Karpas-422 (cell line): ENCODE measurements around the gene GRXCR2. TPM values are rescaled to one million over a fixed set of nuclear protein-coding genes. Genes with fewer than 3 reads are reported as not detected.

Experiments
- DNase-seq: peaks from one replicate; pipeline ENCODE4 v3.0.0-alpha.2; 2015
- H2AFZ ChIP-seq: fragments of 200-600 bp; sonication (generic); 2 replicates; pipeline ENCODE4 v1.6.1; 2014; ENCODE audit warnings: antibody characterized with exemption, low read length, mixed read lengths
- H3K27ac ChIP-seq: fragments of 200-600 bp; sonication (generic); 2 replicates; pipeline ENCODE4 v1.5.1; 2014; ENCODE audit warnings: mild to moderate bottlenecking, low read length, moderate library complexity
- H3K27me3 ChIP-seq: fragments of 200-600 bp; sonication (generic); 2 replicates; pipeline ENCODE4 v1.6.1; 2014; ENCODE audit warnings: low read length, mixed read lengths
- H3K36me3 ChIP-seq: fragments of 200-600 bp; sonication (generic); 2 replicates; pipeline ENCODE4 v1.6.1; 2014; ENCODE audit warnings: low read length, mixed read lengths; ENCODE audit not compliant: insufficient read depth
- H3K4me1 ChIP-seq: fragments of 200-600 bp; sonication (generic); 2 replicates; pipeline ENCODE4 v1.6.1; 2014; ENCODE audit warnings: mild to moderate bottlenecking, low read length, mixed read lengths
- H3K4me2 ChIP-seq: fragments of 200-600 bp; sonication (generic); 2 replicates; pipeline ENCODE4 v1.6.1; 2014; ENCODE audit warnings: low read length, low read depth, mild to moderate bottlenecking; ENCODE audit not compliant: poor library complexity, severe bottlenecking
- H3K4me3 ChIP-seq: fragments of 200-600 bp; sonication (generic); 2 replicates; pipeline ENCODE4 v1.5.1; 2014; ENCODE audit warnings: mild to moderate bottlenecking, antibody characterized with exemption, low read length, mixed read lengths
- H3K79me2 ChIP-seq: fragments of 200-600 bp; sonication (generic); 2 replicates; pipeline ENCODE4 v1.6.1; 2014; ENCODE audit warnings: mild to moderate bottlenecking, low read length, mixed read lengths
- H3K9ac ChIP-seq: fragments of 200-600 bp; sonication (generic); 2 replicates; pipeline ENCODE4 v1.6.0; 2014; ENCODE audit warnings: low read length
- H3K9me2 ChIP-seq: fragments of 200-600 bp; sonication (generic), shearing (Covaris generic); replicated peaks from 2 replicates; pipeline ENCODE4 v1.6.0; 2014; ENCODE audit warnings: mild to moderate bottlenecking, low read length, moderate library complexity; ENCODE audit not compliant: insufficient read depth
- H3K9me3 ChIP-seq: fragments of 300-700, 200-600 bp; sonication (generic); 2 replicates; pipeline ENCODE4 v1.6.1; 2014; ENCODE audit warnings: low read length, mixed read lengths
- H4K20me1 ChIP-seq: fragments of 200-600 bp; sonication (generic); 2 replicates; pipeline ENCODE4 v1.6.1; 2014; ENCODE audit warnings: mild to moderate bottlenecking, antibody characterized with exemption, low read length, low read depth; ENCODE audit not compliant: insufficient read depth
- total RNA-seq: library from RNA; depleted of rRNA; stranded (reverse); fragments of >200 nt; shearing (Covaris generic); gene quantifications from 2 replicates; pipeline ENCODE4 v1.2.3, GENCODE V29; 2014; ENCODE audit warnings: low replicate concordance

The GRXCR2 gene
- total RNA-seq, 1 experiment from 2014 or later = not detected

DNA sequence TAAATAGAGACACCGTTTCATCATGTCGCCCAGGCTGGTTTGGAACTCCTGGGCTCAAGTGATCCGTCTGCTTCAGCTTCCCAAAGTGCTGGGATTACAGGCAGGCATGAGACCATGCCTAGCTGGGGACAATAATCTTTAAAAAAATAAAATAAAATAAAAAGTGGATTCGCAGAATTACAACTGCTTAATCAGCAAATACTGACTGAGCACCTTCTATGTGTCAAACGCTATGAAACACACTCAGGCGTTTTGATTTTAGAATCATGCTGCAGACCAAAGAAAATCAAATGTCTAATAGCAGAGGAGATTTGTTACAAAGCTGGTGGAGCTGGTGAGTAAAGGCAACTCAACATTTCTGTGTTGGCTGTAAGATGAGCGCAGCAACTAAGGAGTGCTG lies 40.9 kb upstream of the GRXCR2 start:
- H3K4me2 ChIP-seq = no peak overlapping the region
- no peaks in the 10 kb centered on the region for H3K79me2 ChIP-seq
- H3K4me1 ChIP-seq = no peaks in the 10 kb centered on the region
- H3K27ac ChIP-seq = no peak overlapping the region
- no peaks in the 10 kb centered on the region for H4K20me1 ChIP-seq
- H3K9me3 ChIP-seq = no peaks in the 10 kb centered on the region
- H3K9me2 ChIP-seq = no peaks in the 10 kb centered on the region
- no peak overlapping the region for H3K9ac ChIP-seq
- peaks cover 3% of the 10 kb centered on the region; the same call in 1 of the 2 replicates for H3K27me3 ChIP-seq
- no peaks in the 10 kb centered on the region for H3K36me3 ChIP-seq
- no peak overlapping the region for H2AFZ ChIP-seq
- no peak for DNase-seq
- H3K4me3 ChIP-seq = no peak overlapping the region

DNA sequence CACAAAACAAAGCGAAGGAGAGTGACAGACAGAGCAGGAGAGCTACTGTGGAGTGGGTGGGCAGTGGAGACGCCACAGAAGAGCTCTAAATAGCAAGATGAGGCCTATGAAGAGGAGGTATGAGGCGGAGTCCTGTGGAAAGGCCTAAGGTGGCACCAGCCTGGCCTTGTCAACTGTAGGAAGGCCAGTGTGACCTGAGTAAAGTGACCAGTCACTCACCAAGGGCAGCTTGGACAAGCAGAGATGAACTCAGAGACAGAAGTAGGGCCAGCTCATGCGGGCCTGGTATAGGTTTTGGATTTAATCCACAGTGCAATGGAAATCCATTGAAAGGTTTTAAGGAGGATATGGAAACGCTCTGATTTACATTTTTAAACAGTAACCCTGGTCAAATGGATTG lies 39.8 kb upstream of the GRXCR2 start:
- H4K20me1 ChIP-seq = no peaks in the 10 kb centered on the region
- no peaks in the 10 kb centered on the region for H3K4me1 ChIP-seq
- no peak overlapping the region for H3K27ac ChIP-seq
- no peak overlapping the region for H2AFZ ChIP-seq
- H3K9ac ChIP-seq = no peak overlapping the region
- no peak overlapping the region for H3K4me3 ChIP-seq
- peaks cover 3% of the 10 kb centered on the region; the same call in 1 of the 2 replicates for H3K27me3 ChIP-seq
- no peaks in the 10 kb centered on the region for H3K9me3 ChIP-seq
- DNase-seq = no peak
- H3K9me2 ChIP-seq = no peaks in the 10 kb centered on the region
- H3K4me2 ChIP-seq = no peak overlapping the region
- no peaks in the 10 kb centered on the region for H3K36me3 ChIP-seq
- no peaks in the 10 kb centered on the region for H3K79me2 ChIP-seq

DNA sequence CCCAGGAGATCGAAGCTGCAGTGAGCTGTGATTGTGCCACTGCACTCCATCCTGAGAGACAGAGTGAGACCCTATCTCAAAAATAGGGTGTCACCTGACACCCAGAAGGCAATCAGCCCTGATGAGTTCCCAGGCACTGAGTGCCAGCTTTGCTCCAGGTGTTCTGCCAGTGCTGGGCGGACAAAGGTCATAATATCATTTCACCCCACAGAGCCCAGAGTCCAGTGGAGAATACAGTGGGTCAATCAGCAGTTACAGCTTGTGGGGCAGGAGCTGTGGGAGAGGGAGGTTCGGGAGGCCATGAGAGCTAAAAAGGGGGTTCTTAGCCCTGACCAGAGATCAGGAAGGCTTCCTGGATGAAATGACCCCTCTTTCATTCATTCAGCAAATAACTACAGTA lies 39.2 kb upstream of the GRXCR2 start:
- Histone ChIP-seq H4K20me1 (no peaks in the 10 kb centered on the region), H3K9me2 (no peaks in the 10 kb centered on the region), H3K4me1 (no peaks in the 10 kb centered on the region), H3K4me2 (no peak overlapping the region), H2AFZ (no peak overlapping the region), H3K79me2 (no peaks in the 10 kb centered on the region), H3K9ac (no peak overlapping the region), H3K27me3 (no peaks in the 10 kb centered on the region), H3K9me3 (no peaks in the 10 kb centered on the region), H3K27ac (no peak overlapping the region), H3K4me3 (no peak overlapping the region), H3K36me3 (no peaks in the 10 kb centered on the region)
- DNase-seq = no peak

DNA sequence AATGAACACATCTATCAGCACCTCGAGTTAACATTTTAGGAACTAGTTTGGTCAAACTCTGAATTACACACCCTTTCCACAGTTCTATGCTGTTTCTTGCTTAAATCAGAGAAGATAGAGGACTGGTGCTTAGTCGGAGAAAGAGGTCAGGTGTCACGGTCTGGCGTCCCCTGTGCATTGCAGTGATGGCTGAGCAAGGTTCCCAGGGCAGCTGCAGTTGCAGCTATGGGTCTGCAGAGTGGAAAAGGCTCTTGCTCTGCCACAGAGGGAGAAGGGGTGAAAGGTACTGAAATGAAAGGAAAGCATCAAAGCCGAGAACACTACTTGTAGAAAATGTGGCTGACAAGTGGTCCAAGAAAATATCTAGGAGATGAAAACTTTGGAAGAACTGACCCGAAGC lies 38.4 kb upstream of the GRXCR2 start:
- Histone ChIP-seq H3K9me2 (no peaks in the 10 kb centered on the region), H3K4me3 (no peak overlapping the region), H3K4me1 (no peaks in the 10 kb centered on the region), H3K27me3 (no peaks in the 10 kb centered on the region), H3K9ac (no peak overlapping the region), H3K27ac (no peak overlapping the region), H4K20me1 (no peaks in the 10 kb centered on the region), H3K4me2 (no peak overlapping the region), H3K9me3 (no peaks in the 10 kb centered on the region), H2AFZ (no peak overlapping the region), H3K79me2 (no peaks in the 10 kb centered on the region), H3K36me3 (no peaks in the 10 kb centered on the region)
- no peak for DNase-seq

DNA sequence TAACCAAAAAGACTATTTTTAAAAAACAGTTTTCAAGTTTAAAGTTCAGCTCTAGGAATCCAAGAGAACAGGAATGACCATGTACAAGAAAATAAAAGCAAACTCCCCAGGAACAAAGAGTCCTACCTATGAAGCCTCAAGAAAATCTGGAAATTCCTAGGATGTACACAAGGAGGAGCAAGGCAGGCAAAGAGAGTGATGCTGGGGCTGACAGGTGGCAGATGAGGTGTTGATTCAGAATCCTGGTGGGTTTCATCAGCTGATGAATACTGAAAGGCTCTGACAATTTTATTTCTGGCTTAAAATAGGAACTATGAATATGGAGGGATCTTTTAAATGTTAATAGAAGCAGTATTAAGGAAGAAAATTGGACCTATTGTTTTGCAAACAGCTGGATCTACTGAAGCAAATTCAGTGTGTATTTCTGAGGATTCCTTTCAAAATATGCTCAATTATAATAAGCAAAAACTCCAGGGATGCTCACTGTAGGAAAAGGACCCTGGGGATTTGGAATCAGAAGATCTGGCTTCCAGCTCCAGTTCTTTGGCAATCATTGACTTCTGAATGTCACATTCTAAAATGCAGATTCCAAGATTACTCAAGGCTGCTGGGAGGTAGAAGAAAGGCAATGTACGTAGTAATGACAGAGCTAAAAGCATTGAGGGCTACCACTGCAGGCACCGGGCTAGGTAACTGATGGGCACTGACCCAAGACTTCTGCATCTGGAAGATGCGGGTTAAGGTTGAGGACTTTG lies 35.6 kb upstream of the GRXCR2 start:
- no peak overlapping the region for H2AFZ ChIP-seq
- DNase-seq = no peak
- no peak overlapping the region for H3K4me2 ChIP-seq
- no peaks in the 10 kb centered on the region for H3K9me2 ChIP-seq
- no peaks in the 10 kb centered on the region for H3K27me3 ChIP-seq
- H3K4me1 ChIP-seq = no peaks in the 10 kb centered on the region
- H3K36me3 ChIP-seq = no peaks in the 10 kb centered on the region
- no peaks in the 10 kb centered on the region for H3K79me2 ChIP-seq
- no peaks in the 10 kb centered on the region for H4K20me1 ChIP-seq
- H3K9ac ChIP-seq = no peak overlapping the region
- H3K4me3 ChIP-seq = no peak overlapping the region
- no peak overlapping the region for H3K27ac ChIP-seq
- no peaks in the 10 kb centered on the region for H3K9me3 ChIP-seq

DNA sequence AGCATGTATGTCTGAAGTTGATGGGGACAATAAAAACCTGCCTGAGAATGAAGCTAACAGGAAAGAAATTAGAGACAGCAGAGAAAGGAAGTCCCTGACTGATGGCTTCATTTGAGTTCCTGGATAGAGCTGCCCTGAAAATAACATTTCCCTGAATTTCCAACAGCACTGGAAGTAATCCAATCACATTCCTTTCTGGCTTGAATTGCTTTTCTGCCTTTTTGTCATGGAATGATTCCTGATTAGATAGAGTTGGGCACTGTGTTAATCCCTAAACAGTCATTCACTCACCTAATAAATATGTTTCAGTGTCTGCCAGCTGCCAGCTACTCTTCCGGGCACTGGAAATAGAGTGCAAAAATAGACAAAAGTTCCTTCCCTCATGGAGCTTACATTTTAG lies 33.6 kb upstream of the GRXCR2 start:
- peak; percentile 15 for DNase-seq
- Histone ChIP-seq H3K9ac (no peak overlapping the region), H2AFZ (no peak overlapping the region), H3K27me3 (no peaks in the 10 kb centered on the region), H3K79me2 (no peaks in the 10 kb centered on the region), H3K9me3 (no peaks in the 10 kb centered on the region), H3K9me2 (no peaks in the 10 kb centered on the region), H3K4me3 (no peak overlapping the region), H3K4me2 (no peak overlapping the region), H4K20me1 (no peaks in the 10 kb centered on the region), H3K4me1 (no peaks in the 10 kb centered on the region), H3K27ac (no peak overlapping the region), H3K36me3 (no peaks in the 10 kb centered on the region)

DNA sequence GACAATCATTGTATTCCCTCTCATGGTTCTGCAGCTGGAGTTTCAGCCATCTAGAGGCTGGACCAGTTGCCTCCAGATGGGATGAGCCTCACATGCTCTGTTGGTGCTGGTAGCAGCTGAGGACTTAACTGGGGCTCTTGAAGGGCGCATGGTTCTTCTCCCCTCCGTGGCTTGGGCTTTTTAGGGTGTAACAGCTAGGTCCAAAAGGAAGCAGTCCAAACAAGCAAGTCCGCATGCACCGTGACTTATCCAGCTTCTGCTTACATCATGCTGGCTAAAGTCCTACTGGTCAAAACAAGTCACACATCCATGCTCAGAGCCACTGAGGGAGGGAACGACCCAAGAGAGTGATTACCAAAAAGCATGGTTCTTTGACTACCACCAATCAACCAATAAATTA lies 31.9 kb upstream of the GRXCR2 start:
- no peak overlapping the region for H3K4me2 ChIP-seq
- H3K36me3 ChIP-seq = no peaks in the 10 kb centered on the region
- H3K4me3 ChIP-seq = no peak overlapping the region
- no peaks in the 10 kb centered on the region for H3K79me2 ChIP-seq
- H3K27ac ChIP-seq = no peak overlapping the region
- no peaks in the 10 kb centered on the region for H3K9me3 ChIP-seq
- H3K9me2 ChIP-seq = no peaks in the 10 kb centered on the region
- no peak overlapping the region for H2AFZ ChIP-seq
- H3K4me1 ChIP-seq = no peaks in the 10 kb centered on the region
- H4K20me1 ChIP-seq = no peaks in the 10 kb centered on the region
- no peak overlapping the region for H3K9ac ChIP-seq
- no peaks in the 10 kb centered on the region for H3K27me3 ChIP-seq
- DNase-seq = peak; percentile 14

DNA sequence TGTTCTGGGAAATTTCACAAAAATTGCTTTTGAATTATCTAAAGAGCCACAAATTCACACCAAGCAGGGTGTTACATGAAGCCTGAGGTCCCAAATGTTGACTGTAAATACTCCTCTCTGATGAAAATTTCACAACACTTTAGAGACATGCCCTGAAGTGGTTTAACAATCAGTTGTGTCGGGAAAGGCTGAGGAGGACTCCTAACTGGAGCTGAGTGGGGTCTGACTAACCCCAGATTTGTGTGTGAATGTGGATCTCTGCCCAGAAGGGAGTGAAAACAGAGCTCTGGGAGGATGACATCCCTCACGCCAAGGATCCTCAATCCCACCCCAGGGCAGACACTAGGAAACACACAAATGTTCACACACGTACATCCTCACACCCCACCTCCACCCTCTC lies 31.1 kb upstream of the GRXCR2 start:
- DNase-seq = no peak
- Histone ChIP-seq H3K36me3 (no peaks in the 10 kb centered on the region), H3K9me3 (no peaks in the 10 kb centered on the region), H3K4me2 (no peak overlapping the region), H3K9me2 (no peaks in the 10 kb centered on the region), H3K27ac (no peak overlapping the region), H3K9ac (no peak overlapping the region), H4K20me1 (no peaks in the 10 kb centered on the region), H3K79me2 (no peaks in the 10 kb centered on the region), H2AFZ (no peak overlapping the region), H3K4me1 (no peaks in the 10 kb centered on the region), H3K4me3 (no peak overlapping the region), H3K27me3 (no peaks in the 10 kb centered on the region)
